ENCODE data around the gene CHL1. TPM values are rescaled to one million over a fixed set of nuclear protein-coding genes. Genes with fewer than 3 reads are reported as not detected.
"Not testable (repeated sequence)": the region's sequence is repeated elsewhere in the genome, so short reads cannot be mapped to it uniquely, and the experiment has no call there.

The CHL1 gene
- total and polyA plus RNA-seq, 8 donors: 0.62 to 25.3 (median 10.5) TPM

- DNase-seq: no peak
- intact Hi-C loops (cut with DNase I; ENCODE audit: low total_unique reads): no loop called here
- no peaks in the 10 kb centered on the region for H3K9me3 ChIP-seq
- no peak overlapping the region for H3K4me3 ChIP-seq
- H3K27me3 ChIP-seq: no peaks in the 10 kb centered on the region
- H3K4me1 ChIP-seq: peaks cover 0 to 20% (median 5%) of the 10 kb centered on the region in 4 donors
- TF ChIP-seq, protein P1, sequence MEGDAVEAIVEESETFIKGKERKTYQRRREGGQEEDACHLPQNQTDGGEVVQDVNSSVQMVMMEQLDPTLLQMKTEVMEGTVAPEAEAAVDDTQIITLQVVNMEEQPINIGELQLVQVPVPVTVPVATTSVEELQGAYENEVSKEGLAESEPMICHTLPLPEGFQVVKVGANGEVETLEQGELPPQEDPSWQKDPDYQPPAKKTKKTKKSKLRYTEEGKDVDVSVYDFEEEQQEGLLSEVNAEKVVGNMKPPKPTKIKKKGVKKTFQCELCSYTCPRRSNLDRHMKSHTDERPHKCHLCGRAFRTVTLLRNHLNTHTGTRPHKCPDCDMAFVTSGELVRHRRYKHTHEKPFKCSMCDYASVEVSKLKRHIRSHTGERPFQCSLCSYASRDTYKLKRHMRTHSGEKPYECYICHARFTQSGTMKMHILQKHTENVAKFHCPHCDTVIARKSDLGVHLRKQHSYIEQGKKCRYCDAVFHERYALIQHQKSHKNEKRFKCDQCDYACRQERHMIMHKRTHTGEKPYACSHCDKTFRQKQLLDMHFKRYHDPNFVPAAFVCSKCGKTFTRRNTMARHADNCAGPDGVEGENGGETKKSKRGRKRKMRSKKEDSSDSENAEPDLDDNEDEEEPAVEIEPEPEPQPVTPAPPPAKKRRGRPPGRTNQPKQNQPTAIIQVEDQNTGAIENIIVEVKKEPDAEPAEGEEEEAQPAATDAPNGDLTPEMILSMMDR (IDR thresholded peaks at IDR 0.05): no peak
- TF ChIP-seq POLR2AphosphoS5 (IDR thresholded peaks at IDR 0.05) (no peak), EP300 (IDR thresholded peaks at IDR 0.05) (no peak), POLR2A (IDR thresholded peaks at IDR 0.05) (no peak)
- no peak overlapping the region for H3K27ac ChIP-seq
- H3K36me3 ChIP-seq: no peaks in the 10 kb centered on the region
- 37 to 66% (median 45%) methylated on average over 3 of the region's 3 CpGs for WGBS, 5 donors
These were observed 163.1 kb downstream of the CHL1 start for GRCh38 chr3:359672-360071.

GRCh38 chr3:362681-363338 lies 166.2 kb downstream of the CHL1 start:
- WGBS, 5 donors: 82 to 89% (median 84%) methylated on average over 6 of the region's 6 CpGs
- Histone ChIP-seq H3K4me3 (no peak overlapping the region), H3K36me3 (no peaks in the 10 kb centered on the region), H3K4me1 (no peaks in the 10 kb centered on the region), H3K27me3 (no peaks in the 10 kb centered on the region), H3K27ac (no peak overlapping the region), H3K9me3 (no peaks in the 10 kb centered on the region)
- no peak for DNase-seq
- intact Hi-C loops (cut with DNase I; ENCODE audit: low total_unique reads): no loop called here
- TF ChIP-seq, protein P1 (IDR thresholded peaks at IDR 0.05): no peak
- TF ChIP-seq POLR2A (IDR thresholded peaks at IDR 0.05) (no peak), EP300 (IDR thresholded peaks at IDR 0.05) (no peak), POLR2AphosphoS5 (IDR thresholded peaks at IDR 0.05) (no peak)

GRCh38 chr3:364287-364686 lies 167.7 kb downstream of the CHL1 start:
- Histone ChIP-seq H3K9me3 (no peaks in the 10 kb centered on the region), H3K4me3 (no peak overlapping the region)

DNA sequence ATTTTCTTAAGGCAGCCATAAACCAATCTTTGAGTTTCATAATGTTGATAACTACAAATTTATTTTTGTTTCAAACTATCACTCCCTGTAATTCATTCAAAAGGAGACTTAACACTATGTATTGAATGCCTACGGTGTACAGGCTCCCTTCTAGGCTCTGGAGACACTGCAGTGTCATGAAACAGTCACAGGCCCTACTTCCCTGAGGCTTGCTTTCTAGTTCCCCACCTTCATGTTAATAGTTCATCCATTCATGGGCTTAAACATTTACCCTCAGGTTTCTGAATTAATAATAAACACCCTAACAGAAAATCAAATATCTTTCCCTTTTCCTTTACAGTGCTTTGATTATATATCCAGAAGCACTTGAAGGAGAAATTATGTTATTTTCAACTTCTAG lies 168.7 kb downstream of the CHL1 start:
- H3K36me3 ChIP-seq: no peaks in the 10 kb centered on the region
- WGBS, 5 donors: 37 to 65% (median 44%) methylated on average over 1 of the region's 1 CpG
- H3K27ac ChIP-seq: no peak overlapping the region
- intact Hi-C loops (cut with DNase I; ENCODE audit: low total_unique reads): no loop called here
- H3K4me1 ChIP-seq: no peaks in the 10 kb centered on the region
- TF ChIP-seq POLR2AphosphoS5 (IDR thresholded peaks at IDR 0.05): no peak
- TF ChIP-seq EP300 (IDR thresholded peaks at IDR 0.05): no peak
- TF ChIP-seq, protein P1 (IDR thresholded peaks at IDR 0.05): no peak
- TF ChIP-seq POLR2A (IDR thresholded peaks at IDR 0.05): no peak
- H3K27me3 ChIP-seq: no peaks in the 10 kb centered on the region
- no peak for DNase-seq
- H3K9me3 ChIP-seq: no peaks in the 10 kb centered on the region
- H3K4me3 ChIP-seq: no peak overlapping the region

More at GRCh38 chr3:364287-364686, 167.7 kb downstream of the CHL1 start:
- H3K36me3 ChIP-seq: no peaks in the 10 kb centered on the region
- WGBS, 5 donors: 77 to 91% (median 83%) methylated on average over 4 of the region's 4 CpGs
- no peak for DNase-seq
- no peaks in the 10 kb centered on the region for H3K4me1 ChIP-seq
- no peaks in the 10 kb centered on the region for H3K27me3 ChIP-seq
- TF ChIP-seq POLR2AphosphoS5 (IDR thresholded peaks at IDR 0.05): no peak
- H3K27ac ChIP-seq: no peak overlapping the region
- intact Hi-C loops (cut with DNase I; ENCODE audit: low total_unique reads): no loop called here

GRCh38 chr3:366253-366652 lies 169.7 kb downstream of the CHL1 start:
- H3K36me3 ChIP-seq; DNase-seq; H3K4me3 ChIP-seq; H3K4me1 ChIP-seq; intact Hi-C loops (cut with DNase I; ENCODE audit: low total_unique reads); H3K27me3 ChIP-seq; H3K27ac ChIP-seq; H3K9me3 ChIP-seq: not testable (repeated sequence)
- WGBS, 5 donors: 70 to 81% (median 72%) methylated on average over 7 of the region's 7 CpGs

Measured in stomach (tissue), 9 donors.